ENCODE data around the gene ZDHHC1. TPM values are rescaled to one million over a fixed set of nuclear protein-coding genes. Genes with fewer than 3 reads are reported as not detected.
A peak's percentile ranks its signal among the peaks of the same experiment; 100 is the strongest.

ZDHHC1 gene
- total RNA-seq, 1 experiment from 2014 or later: 8.5 TPM

GRCh38 chr16:67403976-67404555, 12.2 kb downstream of the ZDHHC1 start:
- DNase-seq (ENCODE audit: low read depth, low spot score): no peak
- in situ Hi-C loops (cut with HindIII; ENCODE audit: low pct_unique_long_range_greater_than_20kb, low sequenced_read_pairs): no loop called here

GRCh38 chr16:67400901-67401300, 15.4 kb downstream of the ZDHHC1 start:
- no peak for DNase-seq (ENCODE audit: low read depth, low spot score)
- in situ Hi-C loops (cut with HindIII; ENCODE audit: low pct_unique_long_range_greater_than_20kb, low sequenced_read_pairs): no loop called here

- in situ Hi-C loops (cut with HindIII; ENCODE audit: low pct_unique_long_range_greater_than_20kb, low sequenced_read_pairs): no loop called here
Observed at GRCh38 chr16:67399749-67400704, 16.2 kb downstream of the ZDHHC1 start.

GRCh38 chr16:67399218-67399733, 17.0 kb downstream of the ZDHHC1 start:
- in situ Hi-C loops (cut with HindIII; ENCODE audit: low pct_unique_long_range_greater_than_20kb, low sequenced_read_pairs): no loop called here
- peak; percentile 34 for DNase-seq (ENCODE audit: low read depth, low spot score)

More at GRCh38 chr16:67399749-67400704, 16.2 kb downstream of the ZDHHC1 start:
- DNase-seq (ENCODE audit: low read depth, low spot score): no peak

- in situ Hi-C loops (cut with HindIII; ENCODE audit: low pct_unique_long_range_greater_than_20kb, low sequenced_read_pairs): no loop called here
- DNase-seq (ENCODE audit: low read depth, low spot score): no peak
Observed at GRCh38 chr16:67398546-67399217, 17.6 kb downstream of the ZDHHC1 start.

- in situ Hi-C loops (cut with HindIII; ENCODE audit: low pct_unique_long_range_greater_than_20kb, low sequenced_read_pairs): no loop called here
- DNase-seq (ENCODE audit: low read depth, low spot score): no peak
Observed at GRCh38 chr16:67397812-67398545, 18.3 kb downstream of the ZDHHC1 start.

- DNase-seq (ENCODE audit: low read depth, low spot score): no peak
- in situ Hi-C loops (cut with HindIII; ENCODE audit: low pct_unique_long_range_greater_than_20kb, low sequenced_read_pairs): no loop called here
Observed at GRCh38 chr16:67397036-67397801, 19.1 kb downstream of the ZDHHC1 start.

GRCh38 chr16:67396159-67397035, 19.9 kb downstream of the ZDHHC1 start:
- in situ Hi-C loops (cut with HindIII; ENCODE audit: low pct_unique_long_range_greater_than_20kb, low sequenced_read_pairs): no loop called here
- no peak for DNase-seq (ENCODE audit: low read depth, low spot score)

GRCh38 chr16:67395458-67396158, 20.7 kb downstream of the ZDHHC1 start:
- DNase-seq (ENCODE audit: low read depth, low spot score): no peak

GRCh38 chr16:67395105-67395457, 21.2 kb downstream of the ZDHHC1 start:
- in situ Hi-C loops (cut with HindIII; ENCODE audit: low pct_unique_long_range_greater_than_20kb, low sequenced_read_pairs): no loop called here
- no peak for DNase-seq (ENCODE audit: low read depth, low spot score)

More at GRCh38 chr16:67395458-67396158, 20.7 kb downstream of the ZDHHC1 start:
- in situ Hi-C loops (cut with HindIII; ENCODE audit: low pct_unique_long_range_greater_than_20kb, low sequenced_read_pairs): no loop called here

- no peak for DNase-seq (ENCODE audit: low read depth, low spot score)
- in situ Hi-C loops (cut with HindIII; ENCODE audit: low pct_unique_long_range_greater_than_20kb, low sequenced_read_pairs): no loop called here
Observed at GRCh38 chr16:67394155-67395104, 21.8 kb downstream of the ZDHHC1 start.

- no peak for DNase-seq (ENCODE audit: low read depth, low spot score)
- in situ Hi-C loops (cut with HindIII; ENCODE audit: low pct_unique_long_range_greater_than_20kb, low sequenced_read_pairs): no loop called here
Observed at GRCh38 chr16:67393788-67394154, 22.5 kb downstream of the ZDHHC1 start.

- in situ Hi-C loops (cut with HindIII; ENCODE audit: low pct_unique_long_range_greater_than_20kb, low sequenced_read_pairs): no loop called here
- peak; percentile 74 for DNase-seq (ENCODE audit: low read depth, low spot score)
Observed at GRCh38 chr16:67393111-67393787, 23.0 kb downstream of the ZDHHC1 start, which contains the start of gene TPPP3. Gene TPPP3 (minus strand): TSS chr16:67393498. CDS start chr16:67391111, 2,387 bp downstream.

Data from SK-MEL-5 (cell line).